Kidney glomerular epithelial cell (primary cell): ENCODE data around the gene CCNT2.
A peak's percentile ranks its signal among the peaks of the same experiment; 100 is the strongest.
"Not testable (repeated sequence)": the region's sequence is repeated elsewhere in the genome, so short reads cannot be mapped to it uniquely, and the experiment has no call there.

ENCODE experiments used
- DNase-seq: peaks from one replicate; lab custom pipeline; 2025; lab: John Stamatoyannopoulos, UW

The CCNT2 gene

DNA sequence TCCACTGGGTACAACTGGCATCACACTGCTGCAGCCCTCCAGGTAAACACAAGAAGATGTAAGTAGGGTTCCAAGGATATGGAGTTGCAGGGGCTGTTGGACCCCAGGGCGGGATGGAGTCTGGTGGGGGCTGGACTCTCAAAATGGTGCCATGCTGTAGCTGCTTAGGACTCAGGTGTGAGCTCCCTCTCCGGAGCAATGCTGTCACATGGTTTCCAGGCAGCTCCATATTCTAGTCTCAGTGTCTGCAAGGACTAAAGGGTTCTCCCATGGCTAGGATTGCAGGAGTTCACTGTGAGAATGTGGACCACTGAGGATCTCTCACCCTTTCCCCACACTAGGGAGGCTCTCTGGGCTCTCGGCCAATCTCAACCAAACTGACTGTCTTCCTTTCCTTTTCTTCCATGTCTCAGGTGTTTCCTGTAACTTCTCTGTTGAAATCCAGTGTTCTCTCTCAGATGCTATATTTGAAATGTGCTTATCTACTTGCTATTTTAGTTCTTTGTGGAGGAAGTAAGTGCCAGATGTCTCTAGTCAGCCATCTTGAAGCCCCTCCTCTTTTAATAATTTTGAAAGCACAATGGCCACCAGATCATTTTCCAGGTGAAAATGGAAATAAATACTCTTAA lies 57.6 kb downstream of the CCNT2 start:
- DNase-seq = no peak

DNA sequence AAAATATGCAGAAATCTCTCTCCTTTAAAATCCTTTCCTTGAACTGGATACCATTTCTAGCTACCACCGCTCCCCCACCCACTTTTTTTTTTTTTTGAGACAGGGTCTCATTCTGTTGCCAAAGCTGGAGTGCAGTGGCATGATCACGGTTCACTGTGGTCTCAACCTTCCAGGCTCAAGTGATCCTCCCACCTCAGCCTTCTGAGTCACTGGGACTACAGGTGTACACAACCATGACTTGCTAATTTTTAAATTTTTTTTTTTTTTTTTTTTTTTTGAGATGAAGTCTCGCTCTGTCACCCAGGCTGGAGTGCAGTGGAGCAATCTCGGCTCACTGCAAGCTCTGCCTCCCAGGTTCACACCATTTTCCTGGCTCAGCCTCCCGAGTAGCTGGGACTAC lies 58.5 kb downstream of the CCNT2 start:
- not testable (repeated sequence) for DNase-seq

DNA sequence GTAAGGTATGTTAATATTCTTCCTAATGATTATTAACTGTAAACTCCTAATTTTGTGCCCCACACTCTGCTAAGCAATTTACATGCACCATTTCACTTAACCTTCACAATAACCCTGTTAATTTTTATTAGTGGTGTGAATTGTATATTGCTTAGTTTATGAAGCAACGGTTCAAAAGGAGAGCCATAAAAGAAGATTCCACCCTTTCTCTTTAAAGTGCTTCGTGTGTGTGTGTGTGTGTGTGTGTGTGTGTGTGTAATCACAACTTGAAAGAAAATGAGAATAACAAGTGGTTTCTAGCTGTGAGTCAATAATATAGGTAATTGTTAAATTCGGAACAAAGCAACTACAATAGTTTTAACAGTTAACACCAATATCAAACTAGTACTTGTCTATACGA lies 60.6 kb downstream of the CCNT2 start:
- no peak for DNase-seq

DNA sequence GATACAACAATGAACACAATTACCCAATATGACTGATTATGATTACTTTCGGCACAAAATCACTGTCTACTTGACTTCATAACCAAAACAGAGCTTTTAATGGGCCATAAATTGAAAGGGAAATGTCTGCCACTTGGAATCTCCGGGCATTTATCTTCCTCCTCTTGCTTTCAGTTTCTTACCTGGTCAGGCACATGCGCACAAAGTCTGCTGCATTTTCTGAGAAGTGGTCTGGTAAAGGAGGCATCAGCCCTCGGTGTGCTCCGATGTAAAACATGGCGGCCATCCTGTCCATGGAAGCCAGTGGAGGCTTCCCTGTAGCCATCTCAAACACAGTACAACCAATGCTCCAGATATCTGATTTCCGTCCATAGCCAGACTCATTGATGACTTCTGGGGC lies 62.0 kb downstream of the CCNT2 start:
- no peak for DNase-seq

DNA sequence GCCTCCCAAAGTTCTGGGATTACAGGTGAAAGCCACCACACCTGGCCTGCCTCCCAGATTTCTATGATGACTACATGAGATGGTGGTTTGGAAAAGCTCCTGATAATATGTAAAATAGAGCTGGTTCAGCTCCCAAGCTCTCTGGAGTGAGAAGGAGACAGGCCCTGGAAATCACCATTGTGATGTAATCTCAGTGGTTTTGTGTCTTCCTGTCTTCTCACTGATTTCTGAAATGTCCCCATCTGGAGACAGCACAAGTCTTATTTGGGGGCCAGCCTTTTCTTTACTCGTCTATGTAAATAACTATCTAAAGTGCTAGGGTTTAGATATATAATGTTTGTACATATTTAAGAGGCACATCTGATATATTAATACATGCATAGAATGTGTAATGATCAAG lies 64.0 kb downstream of the CCNT2 start:
- DNase-seq = no peak

DNA sequence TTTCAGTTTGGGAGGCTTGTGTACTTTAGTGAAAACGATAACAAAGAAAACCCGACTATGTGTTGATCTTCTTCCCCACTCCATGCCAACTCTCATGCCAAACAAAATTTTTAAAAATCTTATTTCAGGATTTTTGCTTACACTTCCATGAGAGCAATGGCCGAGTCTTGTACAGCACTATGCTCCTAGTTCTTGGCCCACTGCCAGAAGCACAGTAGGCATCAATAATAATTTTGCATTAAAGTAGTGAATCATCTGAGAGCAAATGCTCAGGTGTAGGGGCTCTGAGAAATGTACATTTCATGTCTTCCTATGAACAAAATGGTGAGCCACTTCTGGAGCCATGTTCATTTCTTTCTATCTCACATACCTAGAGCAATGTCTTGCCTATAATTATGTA lies 66.4 kb downstream of the CCNT2 start:
- DNase-seq = no peak

DNA sequence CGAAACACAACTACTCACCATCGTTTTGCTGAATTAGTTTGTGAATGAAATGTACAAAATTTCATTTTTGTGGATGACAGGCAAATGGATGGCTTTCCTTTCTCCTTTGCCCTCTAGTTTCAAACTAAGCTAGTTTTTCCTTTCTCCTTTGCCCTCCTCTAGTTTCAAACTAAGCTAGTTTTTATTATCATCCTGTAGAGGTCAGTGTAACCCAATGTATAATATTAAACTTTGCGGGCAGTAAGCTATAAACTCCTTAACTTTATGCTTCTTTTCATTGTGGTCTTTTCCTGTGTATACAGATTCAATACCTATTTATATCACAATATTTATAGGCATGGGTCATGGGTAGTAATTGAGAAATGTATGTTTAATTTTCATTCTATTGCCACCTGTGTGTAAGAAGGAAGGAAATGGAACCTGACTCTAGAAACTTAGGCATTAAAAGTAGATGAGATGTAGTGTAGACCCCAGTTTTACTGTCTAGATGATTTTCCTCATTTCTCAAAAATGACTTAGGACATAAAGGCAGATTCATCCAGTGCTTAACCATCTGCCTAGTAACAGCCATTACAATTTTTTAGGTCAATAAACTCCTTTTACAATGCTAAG lies 70.5 kb downstream of the CCNT2 start:
- DNase-seq = peak; percentile 59

DNA sequence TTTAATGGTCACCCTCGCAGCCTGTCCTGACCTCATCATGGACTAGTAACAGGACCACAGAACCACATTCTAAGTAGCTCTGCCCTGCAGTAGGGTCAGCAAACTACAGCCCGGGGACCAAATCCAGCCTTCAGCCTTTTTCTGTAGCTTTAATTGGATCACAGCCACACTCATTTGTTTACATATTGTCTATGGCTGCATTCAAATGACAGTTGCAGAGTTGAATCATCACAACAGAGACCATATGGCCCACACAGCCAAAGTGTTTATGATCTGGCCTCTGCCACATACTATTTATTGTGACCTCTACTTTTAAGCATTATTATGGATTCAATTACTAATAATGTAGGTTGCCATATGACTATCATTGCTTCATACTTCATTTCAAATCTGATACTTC lies 80.9 kb downstream of the CCNT2 start:
- DNase-seq = no peak

DNA sequence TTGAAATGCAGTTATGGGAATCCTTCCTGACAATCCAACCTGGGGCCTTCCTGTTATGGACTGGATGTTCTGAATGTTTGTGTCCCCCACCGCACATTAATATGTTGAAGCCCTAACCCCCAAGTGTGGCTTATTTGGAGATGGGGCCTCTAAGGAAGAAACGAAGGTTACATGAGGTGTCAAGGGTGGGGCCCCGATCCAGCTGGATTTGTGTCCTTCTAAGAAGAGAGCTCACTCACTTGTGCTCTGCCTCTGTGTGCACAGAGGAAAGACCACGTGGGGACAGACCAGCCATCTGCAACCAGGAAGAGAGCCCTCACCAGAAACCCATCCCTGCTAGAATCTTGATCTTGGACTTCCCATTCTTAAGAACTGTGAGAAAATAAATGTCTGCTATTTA lies 84.2 kb downstream of the CCNT2 start:
- DNase-seq = no peak

DNA sequence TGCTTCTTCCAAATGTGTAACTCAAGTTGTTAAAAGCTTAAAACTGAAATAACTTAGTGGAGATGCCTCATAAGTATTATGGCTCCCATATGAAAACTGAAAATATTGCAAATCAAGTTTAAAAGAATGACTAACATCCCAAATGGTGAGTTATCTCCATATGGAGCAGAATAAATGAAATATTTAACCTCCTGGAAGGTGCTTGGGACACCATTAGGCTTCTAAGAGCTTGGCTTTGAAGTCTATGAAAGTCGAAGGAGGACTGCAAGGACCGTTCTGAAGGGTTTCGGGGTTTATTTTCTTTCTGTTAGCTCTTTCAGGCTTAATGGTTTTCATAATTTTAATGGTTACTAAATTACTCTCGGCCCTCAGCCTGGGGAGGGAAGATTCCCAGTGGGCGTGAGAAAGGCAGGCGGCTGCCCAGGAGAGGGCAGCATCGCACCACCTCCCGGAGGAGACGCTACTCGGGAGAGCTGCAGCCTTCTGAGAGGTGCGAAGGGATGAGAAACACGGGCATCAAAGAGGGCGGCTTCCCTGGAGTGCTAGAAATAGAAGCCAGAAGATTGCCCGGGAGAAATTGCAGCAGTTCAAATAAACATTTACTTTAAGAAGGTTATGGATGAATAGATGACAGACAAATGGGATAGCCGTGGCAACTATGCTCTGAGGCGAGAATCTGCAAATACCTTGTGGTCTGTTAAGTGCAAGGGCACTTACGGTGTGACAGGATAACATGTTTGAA lies 85.6 kb downstream of the CCNT2 start:
- DNase-seq = peak; percentile 51

DNA sequence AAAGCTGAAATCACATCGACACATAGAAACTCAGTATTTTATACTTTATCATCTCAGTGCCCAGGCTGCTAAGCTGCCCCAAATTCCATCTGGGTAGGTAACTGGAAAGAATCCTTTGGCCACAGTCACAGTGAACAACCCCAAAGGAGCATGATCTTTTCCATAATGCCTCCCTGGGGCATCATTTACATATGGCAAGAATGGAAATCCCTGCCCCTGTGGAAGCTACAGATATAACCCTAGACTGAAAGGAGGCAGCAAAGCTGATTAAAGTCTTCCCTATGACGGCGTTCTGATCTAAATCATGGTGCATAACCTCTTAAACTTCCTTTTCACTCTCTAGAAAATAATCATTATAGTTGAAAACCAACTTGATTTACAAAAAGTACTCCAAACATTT lies 87.1 kb downstream of the CCNT2 start:
- DNase-seq = peak; percentile 4
